WERI-Rb-1 (cell line): ENCODE results near the gene NKX3-2.

Source experiments
- DNase-seq: peaks from one replicate; pipeline ENCODE4 v3.0.0-alpha.2; 2020
- H3K27ac ChIP-seq: fragments of 250-450 bp; sonication (Bioruptor Pico); 2 replicates; pipeline ENCODE4 v1.5.1; 2020; ENCODE audit warnings: mild to moderate bottlenecking, moderate library complexity
- H3K27me3 ChIP-seq: fragments of 250-450 bp; sonication (Bioruptor Pico); 2 replicates; pipeline ENCODE4 v1.5.1; 2021; ENCODE audit warnings: mild to moderate bottlenecking, low read depth, moderate library complexity; ENCODE audit not compliant: insufficient read depth, severe bottlenecking
- H3K36me3 ChIP-seq: fragments of 250-450 bp; sonication (Bioruptor Pico); 2 replicates; pipeline ENCODE4 v1.5.1; 2020; ENCODE audit warnings: mild to moderate bottlenecking, moderate library complexity
- H3K4me3 ChIP-seq: 2 replicates; pipeline ENCODE4 v1.5.1; 2011; ENCODE audit warnings: low read depth, mild to moderate bottlenecking, control low read depth, low read length
- H3K9me3 ChIP-seq: fragments of 250-450 bp; sonication (Bioruptor Pico); 2 replicates; pipeline ENCODE4 v1.5.1; 2021; ENCODE audit warnings: mild to moderate bottlenecking, moderate library complexity; ENCODE audit not compliant: severe bottlenecking
- CTCF ChIP-seq: IDR thresholded peaks from 2 replicates; pipeline ENCODE4 v1.5.1; 2011; ENCODE audit warnings: low read depth, mild to moderate bottlenecking, control low read depth, inconsistent platforms, low read length

Gene NKX3-2

GRCh38 chr4:13559413-13559812 lies 15.1 kb upstream of the NKX3-2 start:
- Histone ChIP-seq H3K27me3 (no peaks in the 10 kb centered on the region), H3K4me3 (no peak overlapping the region), H3K27ac (no peak overlapping the region), H3K36me3 (no peaks in the 10 kb centered on the region), H3K9me3 (no peaks in the 10 kb centered on the region)
- no peak for TF ChIP-seq CTCF
- DNase-seq: no peak

GRCh38 chr4:13558881-13559280 lies 14.6 kb upstream of the NKX3-2 start:
- H3K36me3 ChIP-seq: no peaks in the 10 kb centered on the region
- no peaks in the 10 kb centered on the region for H3K27me3 ChIP-seq
- no peak for TF ChIP-seq CTCF
- no peak overlapping the region for H3K4me3 ChIP-seq
- DNase-seq: no peak
- H3K9me3 ChIP-seq: no peaks in the 10 kb centered on the region
- H3K27ac ChIP-seq: no peak overlapping the region

GRCh38 chr4:13555325-13555724 lies 11.0 kb upstream of the NKX3-2 start:
- no peak for DNase-seq
- Histone ChIP-seq H3K36me3 (no peaks in the 10 kb centered on the region), H3K4me3 (no peak overlapping the region), H3K9me3 (peaks cover 5% of the 10 kb centered on the region), H3K27ac (no peak overlapping the region), H3K27me3 (no peaks in the 10 kb centered on the region)
- no peak for TF ChIP-seq CTCF

- Histone ChIP-seq H3K36me3 (no peaks in the 10 kb centered on the region), H3K4me3 (no peak overlapping the region), H3K27me3 (peaks cover 4% of the 10 kb centered on the region), H3K9me3 (peaks cover 5% of the 10 kb centered on the region), H3K27ac (no peak overlapping the region)
- no peak for TF ChIP-seq CTCF
- DNase-seq: no peak
These were observed 8.8 kb upstream of the NKX3-2 start for GRCh38 chr4:13553081-13553480.

GRCh38 chr4:13548984-13549546 lies 4.8 kb upstream of the NKX3-2 start:
- peak overlapping the region; percentile 38 for H3K4me3 ChIP-seq
- H3K36me3 ChIP-seq: no peaks in the 10 kb centered on the region
- TF ChIP-seq CTCF: peak; percentile 84
- H3K9me3 ChIP-seq: peaks cover 5% of the 10 kb centered on the region
- no peak overlapping the region for H3K27ac ChIP-seq
- peak; percentile 92 for DNase-seq
- peaks cover 18% of the 10 kb centered on the region for H3K27me3 ChIP-seq
